Measurements from ENCODE around the gene SCNM1. TPM values are rescaled to one million over a fixed set of nuclear protein-coding genes. Genes with fewer than 3 reads are reported as not detected.

Gene SCNM1
- total and polyA plus RNA-seq, 4 donors, result 4.8 to 14.3 (median 10.5) TPM

DNA sequence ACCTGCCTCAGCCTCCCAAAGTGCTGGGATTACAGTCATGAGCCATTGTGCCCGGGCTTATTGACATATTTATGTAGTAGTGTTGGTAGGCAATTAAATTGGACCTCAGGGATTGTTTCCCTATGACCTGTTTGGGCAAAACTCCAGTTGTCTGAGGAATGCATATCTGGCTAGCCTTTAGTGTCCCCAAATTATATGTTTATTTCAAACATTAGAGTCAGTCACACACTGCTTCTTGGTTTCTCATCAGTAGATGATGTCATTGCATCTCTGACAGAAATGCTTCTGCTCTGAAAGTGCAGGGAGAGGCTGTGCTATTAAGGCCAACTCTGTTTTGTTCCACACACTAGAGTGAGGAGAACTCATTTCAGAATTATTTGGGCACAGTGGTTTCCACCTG lies 44.9 kb downstream of the SCNM1 start (continued):
- TF ChIP-seq FOXA1 (IDR thresholded peaks at IDR 0.05), result no peak
- no peak for TF ChIP-seq NR2F2 (IDR thresholded peaks at IDR 0.05)
- no peak for TF ChIP-seq HNF4G (IDR thresholded peaks at IDR 0.05)
- TF ChIP-seq, protein P1, sequence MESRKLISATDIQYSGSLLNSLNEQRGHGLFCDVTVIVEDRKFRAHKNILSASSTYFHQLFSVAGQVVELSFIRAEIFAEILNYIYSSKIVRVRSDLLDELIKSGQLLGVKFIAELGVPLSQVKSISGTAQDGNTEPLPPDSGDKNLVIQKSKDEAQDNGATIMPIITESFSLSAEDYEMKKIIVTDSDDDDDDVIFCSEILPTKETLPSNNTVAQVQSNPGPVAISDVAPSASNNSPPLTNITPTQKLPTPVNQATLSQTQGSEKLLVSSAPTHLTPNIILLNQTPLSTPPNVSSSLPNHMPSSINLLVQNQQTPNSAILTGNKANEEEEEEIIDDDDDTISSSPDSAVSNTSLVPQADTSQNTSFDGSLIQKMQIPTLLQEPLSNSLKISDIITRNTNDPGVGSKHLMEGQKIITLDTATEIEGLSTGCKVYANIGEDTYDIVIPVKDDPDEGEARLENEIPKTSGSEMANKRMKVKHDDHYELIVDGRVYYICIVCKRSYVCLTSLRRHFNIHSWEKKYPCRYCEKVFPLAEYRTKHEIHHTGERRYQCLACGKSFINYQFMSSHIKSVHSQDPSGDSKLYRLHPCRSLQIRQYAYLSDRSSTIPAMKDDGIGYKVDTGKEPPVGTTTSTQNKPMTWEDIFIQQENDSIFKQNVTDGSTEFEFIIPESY (IDR thresholded peaks at IDR 0.05), result no peak
- TF ChIP-seq, protein P2, sequence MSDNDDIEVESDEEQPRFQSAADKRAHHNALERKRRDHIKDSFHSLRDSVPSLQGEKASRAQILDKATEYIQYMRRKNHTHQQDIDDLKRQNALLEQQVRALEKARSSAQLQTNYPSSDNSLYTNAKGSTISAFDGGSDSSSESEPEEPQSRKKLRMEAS (IDR thresholded peaks at IDR 0.05), result no peak
- TF ChIP-seq GABPA (IDR thresholded peaks at IDR 0.05 in 1 of 2, conservative IDR thresholded peaks at IDR 0.05 in 1 of 2), result no peak

DNA sequence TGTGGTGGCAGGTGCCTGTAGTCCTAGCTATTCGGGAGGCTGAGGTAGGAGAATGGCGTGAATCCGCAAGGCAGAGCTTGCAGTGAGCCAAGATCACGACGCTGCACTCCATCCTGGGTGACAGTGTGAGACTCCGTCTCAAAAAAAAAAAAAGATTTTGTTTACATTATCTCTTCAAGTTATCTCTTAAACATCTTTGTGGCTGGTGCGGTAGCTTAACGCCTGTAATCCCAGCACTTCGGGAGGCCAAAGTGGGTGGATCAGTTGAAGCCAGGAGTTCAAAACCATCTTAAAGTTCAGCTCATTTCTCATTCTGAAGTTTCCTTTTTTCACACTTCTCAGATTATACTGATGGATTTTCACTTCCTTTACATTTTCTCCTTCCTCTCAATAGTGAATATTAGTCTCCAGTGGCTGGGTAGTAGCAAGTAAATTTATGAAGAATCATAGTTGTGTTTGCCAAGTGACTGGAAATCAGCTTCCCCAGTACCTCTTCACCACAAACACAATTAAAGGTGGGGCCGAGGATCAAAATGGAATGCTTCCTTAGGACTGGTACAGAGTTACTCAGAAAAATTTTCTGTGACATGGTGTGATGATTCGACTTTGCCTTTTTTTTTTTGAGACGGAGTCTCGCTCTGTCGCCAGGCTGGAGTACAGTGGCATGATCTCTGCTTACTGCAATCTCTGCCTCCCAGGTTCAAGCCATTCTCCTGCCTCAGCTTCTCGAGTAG lies 46.2 kb downstream of the SCNM1 start:
- H3K27me3 ChIP-seq (ENCODE audit: control insufficient read depth in 4 of 4, insufficient read depth in 4 of 4, low read length in 3 of 4), result no peaks in the 10 kb centered on the region
- H3K27ac ChIP-seq (ENCODE audit: low read depth in 1 of 2, low read length in 2 of 2), result no peak overlapping the region
- H3K4me3 ChIP-seq (ENCODE audit: low read depth in 1 of 3, low read length in 3 of 3), result no peak overlapping the region
- no peak overlapping the region for H3K9ac ChIP-seq (ENCODE audit: low read depth in 1 of 2, low read length in 2 of 2)
- no peak for DNase-seq (ENCODE audit: low spot score)
- H3K4me1 ChIP-seq (ENCODE audit: control insufficient read depth in 4 of 4, insufficient read depth in 4 of 4, low read length in 3 of 4), result no peaks in the 10 kb centered on the region
- no peaks in the 10 kb centered on the region for H3K9me3 ChIP-seq (ENCODE audit: control insufficient read depth in 4 of 4, low read length in 3 of 4)
- TF ChIP-seq, protein P1 (IDR thresholded peaks at IDR 0.05), result no peak
- TF ChIP-seq GABPA (IDR thresholded peaks at IDR 0.05 in 1 of 2, conservative IDR thresholded peaks at IDR 0.05 in 1 of 2), result no peak
- TF ChIP-seq, protein P2 (IDR thresholded peaks at IDR 0.05), result no peak
- no peak for TF ChIP-seq YY1 (IDR thresholded peaks at IDR 0.05)
- TF ChIP-seq RXRA (IDR thresholded peaks at IDR 0.05), result no peak
- no peak for TF ChIP-seq EGR1 (IDR thresholded peaks at IDR 0.05; ENCODE audit: low read depth in 2 of 2)
- TF ChIP-seq TAF1 (conservative IDR thresholded peaks at IDR 0.05), result no peak
- TF ChIP-seq HNF4G (IDR thresholded peaks at IDR 0.05), result no peak
- TF ChIP-seq JUND (IDR thresholded peaks at IDR 0.05), result no peak
- TF ChIP-seq SP1 (IDR thresholded peaks at IDR 0.05), result no peak
- TF ChIP-seq, protein P3, sequence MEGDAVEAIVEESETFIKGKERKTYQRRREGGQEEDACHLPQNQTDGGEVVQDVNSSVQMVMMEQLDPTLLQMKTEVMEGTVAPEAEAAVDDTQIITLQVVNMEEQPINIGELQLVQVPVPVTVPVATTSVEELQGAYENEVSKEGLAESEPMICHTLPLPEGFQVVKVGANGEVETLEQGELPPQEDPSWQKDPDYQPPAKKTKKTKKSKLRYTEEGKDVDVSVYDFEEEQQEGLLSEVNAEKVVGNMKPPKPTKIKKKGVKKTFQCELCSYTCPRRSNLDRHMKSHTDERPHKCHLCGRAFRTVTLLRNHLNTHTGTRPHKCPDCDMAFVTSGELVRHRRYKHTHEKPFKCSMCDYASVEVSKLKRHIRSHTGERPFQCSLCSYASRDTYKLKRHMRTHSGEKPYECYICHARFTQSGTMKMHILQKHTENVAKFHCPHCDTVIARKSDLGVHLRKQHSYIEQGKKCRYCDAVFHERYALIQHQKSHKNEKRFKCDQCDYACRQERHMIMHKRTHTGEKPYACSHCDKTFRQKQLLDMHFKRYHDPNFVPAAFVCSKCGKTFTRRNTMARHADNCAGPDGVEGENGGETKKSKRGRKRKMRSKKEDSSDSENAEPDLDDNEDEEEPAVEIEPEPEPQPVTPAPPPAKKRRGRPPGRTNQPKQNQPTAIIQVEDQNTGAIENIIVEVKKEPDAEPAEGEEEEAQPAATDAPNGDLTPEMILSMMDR (IDR thresholded peaks at IDR 0.05; ENCODE audit: low read depth, low read length, missing input control), result no peak
- TF ChIP-seq FOXA2 (IDR thresholded peaks at IDR 0.05), result no peak
- TF ChIP-seq, protein P4, sequence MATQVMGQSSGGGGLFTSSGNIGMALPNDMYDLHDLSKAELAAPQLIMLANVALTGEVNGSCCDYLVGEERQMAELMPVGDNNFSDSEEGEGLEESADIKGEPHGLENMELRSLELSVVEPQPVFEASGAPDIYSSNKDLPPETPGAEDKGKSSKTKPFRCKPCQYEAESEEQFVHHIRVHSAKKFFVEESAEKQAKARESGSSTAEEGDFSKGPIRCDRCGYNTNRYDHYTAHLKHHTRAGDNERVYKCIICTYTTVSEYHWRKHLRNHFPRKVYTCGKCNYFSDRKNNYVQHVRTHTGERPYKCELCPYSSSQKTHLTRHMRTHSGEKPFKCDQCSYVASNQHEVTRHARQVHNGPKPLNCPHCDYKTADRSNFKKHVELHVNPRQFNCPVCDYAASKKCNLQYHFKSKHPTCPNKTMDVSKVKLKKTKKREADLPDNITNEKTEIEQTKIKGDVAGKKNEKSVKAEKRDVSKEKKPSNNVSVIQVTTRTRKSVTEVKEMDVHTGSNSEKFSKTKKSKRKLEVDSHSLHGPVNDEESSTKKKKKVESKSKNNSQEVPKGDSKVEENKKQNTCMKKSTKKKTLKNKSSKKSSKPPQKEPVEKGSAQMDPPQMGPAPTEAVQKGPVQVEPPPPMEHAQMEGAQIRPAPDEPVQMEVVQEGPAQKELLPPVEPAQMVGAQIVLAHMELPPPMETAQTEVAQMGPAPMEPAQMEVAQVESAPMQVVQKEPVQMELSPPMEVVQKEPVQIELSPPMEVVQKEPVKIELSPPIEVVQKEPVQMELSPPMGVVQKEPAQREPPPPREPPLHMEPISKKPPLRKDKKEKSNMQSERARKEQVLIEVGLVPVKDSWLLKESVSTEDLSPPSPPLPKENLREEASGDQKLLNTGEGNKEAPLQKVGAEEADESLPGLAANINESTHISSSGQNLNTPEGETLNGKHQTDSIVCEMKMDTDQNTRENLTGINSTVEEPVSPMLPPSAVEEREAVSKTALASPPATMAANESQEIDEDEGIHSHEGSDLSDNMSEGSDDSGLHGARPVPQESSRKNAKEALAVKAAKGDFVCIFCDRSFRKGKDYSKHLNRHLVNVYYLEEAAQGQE (IDR thresholded peaks at IDR 0.05), result no peak
- no peak for TF ChIP-seq HNF4A (conservative IDR thresholded peaks at IDR 0.05)
- TF ChIP-seq RAD21 (IDR thresholded peaks at IDR 0.05), result no peak
- TF ChIP-seq, protein P5, sequence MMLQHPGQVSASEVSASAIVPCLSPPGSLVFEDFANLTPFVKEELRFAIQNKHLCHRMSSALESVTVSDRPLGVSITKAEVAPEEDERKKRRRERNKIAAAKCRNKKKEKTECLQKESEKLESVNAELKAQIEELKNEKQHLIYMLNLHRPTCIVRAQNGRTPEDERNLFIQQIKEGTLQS (IDR thresholded peaks at IDR 0.05), result no peak
- 90% methylated on average over 15 of the region's 15 CpGs for WGBS
- H3K36me3 ChIP-seq (ENCODE audit: control insufficient read depth in 4 of 4, insufficient read depth in 3 of 4, low read depth in 1 of 4, low read length in 3 of 4), result peaks cover 5 to 11% (median 7%) of the 10 kb centered on the region in 4 donors

Measured in liver (tissue), 9 donors.